IPS-18a (cell line): Measurements from ENCODE around the gene ANKRD33B.
A peak's percentile ranks its signal among the peaks of the same experiment; 100 is the strongest.

ENCODE experiments used
- H3K27ac ChIP-seq: one replicate; pipeline ENCODE4 v1.5.1; 2013; ENCODE audit warnings: low read length
- H3K27me3 ChIP-seq: one replicate; pipeline ENCODE4 v1.6.1; 2013; ENCODE audit warnings: mild to moderate bottlenecking, low read length; ENCODE audit not compliant: control insufficient read depth, insufficient read depth
- H3K36me3 ChIP-seq: one replicate; pipeline ENCODE4 v1.6.1; 2013; ENCODE audit warnings: low read depth, low read length; ENCODE audit not compliant: control insufficient read depth
- H3K4me1 ChIP-seq: one replicate; pipeline ENCODE4 v1.6.1; 2013; ENCODE audit warnings: low read depth, low read length; ENCODE audit not compliant: control insufficient read depth
- H3K4me3 ChIP-seq: one replicate; pipeline ENCODE4 v1.5.1; 2013; ENCODE audit warnings: low read length
- H3K9ac ChIP-seq: one replicate; pipeline ENCODE4 v1.6.1; 2013; ENCODE audit warnings: mild to moderate bottlenecking, low read length, moderate library complexity
- H3K9me3 ChIP-seq: one replicate; pipeline ENCODE4 v1.6.1; 2013; ENCODE audit warnings: low read depth, low read length; ENCODE audit not compliant: control insufficient read depth

Gene ANKRD33B

DNA sequence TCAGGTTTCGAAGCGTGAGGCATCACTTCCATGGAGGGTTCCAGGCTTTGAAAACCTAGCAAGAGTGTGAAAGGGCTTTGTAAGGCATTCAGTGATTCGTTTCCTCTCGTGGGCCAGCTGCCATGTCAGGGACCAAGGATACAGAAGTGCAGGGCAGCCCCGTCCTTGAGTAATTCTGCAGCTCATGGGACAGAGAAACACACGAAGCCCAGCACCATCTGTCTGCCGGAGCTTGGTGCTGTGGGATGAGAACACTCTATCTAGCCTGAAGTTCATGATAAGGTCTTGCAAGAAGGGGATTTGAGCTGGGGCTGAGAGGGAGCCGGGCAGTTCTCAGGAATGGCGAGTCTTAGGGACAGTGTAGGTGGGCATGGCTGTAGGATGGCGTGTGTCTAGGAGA lies 55.8 kb downstream of the ANKRD33B start:
- Histone ChIP-seq H3K4me3 (no peak overlapping the region), H3K9ac (no peak overlapping the region), H3K27ac (no peak overlapping the region), H3K27me3 (no peaks in the 10 kb centered on the region), H3K36me3 (no peaks in the 10 kb centered on the region), H3K9me3 (no peaks in the 10 kb centered on the region), H3K4me1 (no peaks in the 10 kb centered on the region)

DNA sequence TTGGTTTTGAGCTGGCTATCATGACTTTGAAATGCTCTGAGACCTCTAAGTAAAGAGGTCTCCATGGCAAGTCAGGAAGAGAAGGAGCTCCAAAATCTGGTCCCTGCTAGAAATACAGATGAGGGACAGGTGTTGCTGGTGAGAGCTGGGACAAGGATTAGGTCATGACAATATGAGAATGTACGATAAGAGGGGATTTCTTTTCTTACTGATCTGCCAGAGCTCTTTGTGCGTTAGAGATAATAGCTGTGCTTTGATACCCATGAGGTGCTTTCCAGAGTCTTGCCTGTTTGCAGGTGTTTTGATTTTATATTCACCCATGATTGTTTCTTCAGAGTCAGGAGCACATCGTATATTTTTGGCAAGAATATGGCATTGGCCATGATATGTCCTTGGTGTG lies 56.5 kb downstream of the ANKRD33B start:
- H3K9ac ChIP-seq: no peak overlapping the region
- H3K27me3 ChIP-seq: no peaks in the 10 kb centered on the region
- no peak overlapping the region for H3K27ac ChIP-seq
- H3K4me1 ChIP-seq: no peaks in the 10 kb centered on the region
- H3K9me3 ChIP-seq: no peaks in the 10 kb centered on the region
- H3K36me3 ChIP-seq: no peaks in the 10 kb centered on the region
- H3K4me3 ChIP-seq: no peak overlapping the region

- Histone ChIP-seq H3K9ac (no peak overlapping the region), H3K4me1 (peaks cover 1% of the 10 kb centered on the region), H3K27ac (no peak overlapping the region), H3K27me3 (no peaks in the 10 kb centered on the region), H3K9me3 (no peaks in the 10 kb centered on the region), H3K36me3 (no peaks in the 10 kb centered on the region), H3K4me3 (no peak overlapping the region)
Measured at GRCh38 chr5:10621832-10622231, 58.0 kb downstream of the ANKRD33B start.

DNA sequence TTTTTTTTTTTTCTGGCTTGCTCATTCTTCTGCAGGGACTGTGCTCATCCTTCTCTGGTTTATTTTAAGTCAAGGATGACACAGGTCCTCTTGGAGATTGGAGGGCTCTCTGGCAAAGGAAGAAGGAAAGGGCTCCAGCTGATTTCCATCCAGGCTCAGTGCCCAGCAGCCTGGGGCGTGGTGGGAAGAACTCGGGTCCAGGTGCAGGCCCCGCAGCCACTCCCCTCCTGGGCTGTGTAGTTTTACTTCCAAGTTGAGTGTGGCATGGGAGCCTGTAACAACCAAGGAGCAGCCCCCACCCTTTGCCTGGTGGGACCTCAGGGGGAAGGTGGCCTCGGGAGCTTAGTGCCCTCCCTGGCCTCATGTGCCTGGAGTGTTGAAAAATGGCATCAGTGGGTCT lies 58.9 kb downstream of the ANKRD33B start:
- Histone ChIP-seq H3K27me3 (no peaks in the 10 kb centered on the region), H3K36me3 (no peaks in the 10 kb centered on the region), H3K4me1 (peaks cover 6% of the 10 kb centered on the region), H3K27ac (no peak overlapping the region), H3K9me3 (no peaks in the 10 kb centered on the region), H3K9ac (no peak overlapping the region), H3K4me3 (no peak overlapping the region)

DNA sequence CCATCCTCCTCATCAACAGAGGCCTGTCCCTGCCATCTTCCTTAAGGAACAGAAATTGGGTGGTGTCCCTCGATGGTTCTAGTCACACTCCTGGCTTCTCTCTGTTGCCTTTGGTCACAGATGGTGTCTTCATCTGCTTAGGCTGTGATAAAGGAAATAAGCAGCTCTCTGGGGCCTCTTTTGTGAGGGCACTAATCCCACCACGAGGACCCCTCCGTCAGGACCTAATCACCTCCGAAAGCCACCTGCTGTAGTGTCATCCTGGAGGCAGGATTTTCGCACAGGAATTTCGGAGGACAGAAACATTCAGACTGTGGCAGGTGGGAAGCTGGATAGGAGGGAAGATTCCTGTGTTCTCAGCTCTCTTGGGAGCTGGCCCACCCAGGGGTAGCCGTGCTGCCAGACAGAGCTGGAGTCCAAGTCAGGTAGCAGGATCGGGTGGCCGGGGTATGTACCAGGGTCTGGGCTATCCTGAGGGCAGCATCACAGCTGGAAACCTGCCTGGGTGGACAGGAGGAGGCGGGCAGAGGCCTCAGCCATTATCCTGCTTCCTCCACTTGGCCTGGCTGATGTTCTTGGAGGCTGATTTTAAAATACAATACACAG lies 59.5 kb downstream of the ANKRD33B start:
- Histone ChIP-seq H3K9me3 (no peaks in the 10 kb centered on the region), H3K27ac (no peak overlapping the region), H3K4me3 (no peak overlapping the region), H3K27me3 (no peaks in the 10 kb centered on the region), H3K9ac (no peak overlapping the region), H3K4me1 (peaks cover 6% of the 10 kb centered on the region), H3K36me3 (no peaks in the 10 kb centered on the region)

DNA sequence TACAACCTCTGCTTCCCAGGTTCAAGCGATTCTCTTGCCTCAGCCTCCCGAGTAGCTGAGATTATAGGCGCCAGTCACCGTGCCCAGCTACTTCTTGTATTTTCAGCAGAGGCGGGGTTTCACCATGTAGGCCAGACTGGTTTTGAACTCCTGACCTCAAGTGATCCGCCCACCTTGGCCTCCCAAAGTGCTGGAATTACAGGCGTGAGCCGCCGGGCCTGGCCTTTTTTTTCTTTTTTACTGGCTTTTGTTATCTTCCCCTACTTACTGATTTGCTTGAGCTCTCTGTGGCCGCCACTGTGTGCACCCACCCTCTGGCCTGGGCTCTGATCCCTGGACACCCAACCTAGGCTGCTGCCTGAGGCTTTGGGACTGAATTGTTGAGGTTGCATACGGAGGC lies 60.3 kb downstream of the ANKRD33B start:
- H3K36me3 ChIP-seq: no peaks in the 10 kb centered on the region
- H3K4me1 ChIP-seq: peaks cover 6% of the 10 kb centered on the region
- H3K4me3 ChIP-seq: no peak overlapping the region
- no peaks in the 10 kb centered on the region for H3K9me3 ChIP-seq
- H3K27ac ChIP-seq: no peak overlapping the region
- H3K9ac ChIP-seq: no peak overlapping the region
- no peaks in the 10 kb centered on the region for H3K27me3 ChIP-seq

GRCh38 chr5:10624679-10625078 lies 60.8 kb downstream of the ANKRD33B start:
- H3K27me3 ChIP-seq: no peaks in the 10 kb centered on the region
- no peak overlapping the region for H3K4me3 ChIP-seq
- H3K9ac ChIP-seq: no peak overlapping the region
- H3K9me3 ChIP-seq: no peaks in the 10 kb centered on the region
- no peak overlapping the region for H3K27ac ChIP-seq
- H3K36me3 ChIP-seq: no peaks in the 10 kb centered on the region
- peaks cover 6% of the 10 kb centered on the region for H3K4me1 ChIP-seq

GRCh38 chr5:10625700-10626472 lies 62.0 kb downstream of the ANKRD33B start:
- Histone ChIP-seq H3K27me3 (no peaks in the 10 kb centered on the region), H3K36me3 (no peaks in the 10 kb centered on the region), H3K9me3 (no peaks in the 10 kb centered on the region), H3K4me1 (peaks cover 6% of the 10 kb centered on the region), H3K9ac (no peak overlapping the region), H3K4me3 (no peak overlapping the region), H3K27ac (no peak overlapping the region)

DNA sequence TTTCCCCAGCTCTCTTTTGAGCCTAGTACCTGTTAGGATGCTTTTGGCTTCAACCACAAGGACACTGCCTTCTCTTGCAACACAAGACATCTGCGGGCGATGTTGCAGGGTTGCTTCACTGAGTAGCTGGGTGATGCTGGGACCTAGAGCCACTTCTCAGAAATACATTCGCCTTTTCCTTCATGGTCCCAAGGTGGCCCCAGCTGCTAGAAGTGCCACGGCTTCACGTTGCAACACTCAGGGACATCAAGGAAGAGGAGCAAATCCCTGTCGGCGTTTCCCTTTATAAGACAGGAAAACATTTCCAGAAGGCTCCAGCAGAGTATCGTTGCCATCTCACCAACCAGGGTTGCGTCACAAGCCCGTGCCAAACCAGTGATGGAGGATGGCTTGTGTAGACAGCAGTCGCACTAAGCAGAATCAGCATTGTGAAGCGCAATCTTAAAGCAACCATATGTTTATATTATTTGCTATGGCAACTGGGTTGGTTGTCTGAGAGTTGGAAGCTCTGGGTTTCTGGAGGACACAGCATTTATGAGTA lies 62.7 kb downstream of the ANKRD33B start:
- no peaks in the 10 kb centered on the region for H3K27me3 ChIP-seq
- H3K27ac ChIP-seq: no peak overlapping the region
- H3K9ac ChIP-seq: peak overlapping the region; percentile 45
- no peaks in the 10 kb centered on the region for H3K36me3 ChIP-seq
- H3K9me3 ChIP-seq: no peaks in the 10 kb centered on the region
- H3K4me1 ChIP-seq: peaks cover 6% of the 10 kb centered on the region
- H3K4me3 ChIP-seq: peak overlapping the region; percentile 57

DNA sequence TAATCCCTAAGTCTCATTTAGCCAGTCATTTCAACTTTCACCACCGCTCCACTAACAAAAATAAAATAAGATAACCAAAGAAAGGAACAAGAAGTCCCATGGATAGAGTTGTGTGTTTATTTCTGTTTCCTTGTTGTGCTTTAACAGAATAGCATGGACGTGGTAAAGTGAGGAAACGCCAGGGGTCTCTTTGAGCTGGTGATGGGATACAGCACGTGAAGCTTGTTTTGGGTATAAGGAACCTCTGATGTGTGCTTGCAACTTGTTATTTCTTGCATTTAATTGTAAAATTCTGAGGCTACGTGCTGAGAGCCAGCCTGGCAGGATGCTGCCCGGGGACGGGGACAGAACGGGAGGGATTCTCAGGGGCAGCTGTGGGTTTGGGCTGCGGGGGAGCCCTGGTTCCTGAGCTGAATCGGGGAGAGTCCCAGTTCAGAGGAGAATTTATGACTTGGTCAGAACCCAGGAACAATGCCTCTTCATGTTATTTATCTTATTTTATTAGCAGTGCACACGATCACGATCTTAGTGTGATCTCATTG lies 63.4 kb downstream of the ANKRD33B start:
- H3K27me3 ChIP-seq: no peaks in the 10 kb centered on the region
- H3K27ac ChIP-seq: no peak overlapping the region
- H3K9ac ChIP-seq: peak overlapping the region; percentile 45
- H3K4me1 ChIP-seq: peaks cover 6% of the 10 kb centered on the region
- no peaks in the 10 kb centered on the region for H3K36me3 ChIP-seq
- H3K9me3 ChIP-seq: no peaks in the 10 kb centered on the region
- H3K4me3 ChIP-seq: peak overlapping the region; percentile 57

- Histone ChIP-seq H3K4me1 (peaks cover 6% of the 10 kb centered on the region), H3K27ac (no peak overlapping the region), H3K27me3 (no peaks in the 10 kb centered on the region), H3K4me3 (no peak overlapping the region), H3K9ac (no peak overlapping the region), H3K36me3 (no peaks in the 10 kb centered on the region), H3K9me3 (no peaks in the 10 kb centered on the region)
Measured at GRCh38 chr5:10628601-10629000, 64.7 kb downstream of the ANKRD33B start.
